ENCODE data around the gene CTNS. TPM values are rescaled to one million over a fixed set of nuclear protein-coding genes. Genes with fewer than 3 reads are reported as not detected.
"Not testable (repeated sequence)": the region's sequence is repeated elsewhere in the genome, so short reads cannot be mapped to it uniquely, and the experiment has no call there.

Gene CTNS
- total and polyA plus RNA-seq, 2 donors: 10.6 to 13.8 TPM

- H3K27ac ChIP-seq (ENCODE audit: low read depth): no peak overlapping the region
- H3K36me3 ChIP-seq (ENCODE audit: insufficient read depth): no peaks in the 10 kb centered on the region
- WGBS: 64% methylated on average over 22 of the region's 22 CpGs
- DNase-seq (ENCODE audit: extremely low spot score): no peak
- no peaks in the 10 kb centered on the region for H3K4me1 ChIP-seq (ENCODE audit: insufficient read depth)
- H3K4me3 ChIP-seq (ENCODE audit: low read depth, low read length): no peak overlapping the region
These were observed 53.6 kb downstream of the CTNS start for GRCh38 chr17:3690094-3690715.

- Histone ChIP-seq H3K4me1 (ENCODE audit: insufficient read depth) (no peaks in the 10 kb centered on the region), H3K27ac (ENCODE audit: low read depth) (no peak overlapping the region), H3K36me3 (ENCODE audit: insufficient read depth) (no peaks in the 10 kb centered on the region), H3K4me3 (ENCODE audit: low read depth, low read length) (no peak overlapping the region)
- 81% methylated on average over 16 of the region's 16 CpGs for WGBS
- no peak for DNase-seq (ENCODE audit: extremely low spot score)
These were observed 55.1 kb downstream of the CTNS start for GRCh38 chr17:3691617-3692067.

GRCh38 chr17:3692346-3692745, 55.8 kb downstream of the CTNS start:
- no peak overlapping the region for H3K27ac ChIP-seq (ENCODE audit: low read depth)
- DNase-seq (ENCODE audit: extremely low spot score): no peak
- no peaks in the 10 kb centered on the region for H3K4me1 ChIP-seq (ENCODE audit: insufficient read depth)
- no peaks in the 10 kb centered on the region for H3K36me3 ChIP-seq (ENCODE audit: insufficient read depth)
- WGBS: 84% methylated on average over 9 of the region's 9 CpGs
- no peak overlapping the region for H3K4me3 ChIP-seq (ENCODE audit: low read depth, low read length)

GRCh38 chr17:3693141-3693540, 56.6 kb downstream of the CTNS start:
- Histone ChIP-seq H3K4me1 (ENCODE audit: insufficient read depth) (no peaks in the 10 kb centered on the region), H3K27ac (ENCODE audit: low read depth) (no peak overlapping the region), H3K36me3 (ENCODE audit: insufficient read depth) (no peaks in the 10 kb centered on the region), H3K4me3 (ENCODE audit: low read depth, low read length) (no peak overlapping the region)
- DNase-seq (ENCODE audit: extremely low spot score): no peak
- WGBS: 64% methylated on average over 4 of the region's 4 CpGs

GRCh38 chr17:3693829-3694231, 57.3 kb downstream of the CTNS start:
- DNase-seq (ENCODE audit: extremely low spot score): no peak
- Histone ChIP-seq H3K36me3 (ENCODE audit: insufficient read depth) (no peaks in the 10 kb centered on the region), H3K27ac (ENCODE audit: low read depth) (no peak overlapping the region), H3K4me3 (ENCODE audit: low read depth, low read length) (no peak overlapping the region), H3K4me1 (ENCODE audit: insufficient read depth) (no peaks in the 10 kb centered on the region)
- WGBS: 72% methylated on average over 9 of the region's 9 CpGs

- H3K27ac ChIP-seq (ENCODE audit: low read depth): no peak overlapping the region
- no peaks in the 10 kb centered on the region for H3K36me3 ChIP-seq (ENCODE audit: insufficient read depth)
- H3K4me1 ChIP-seq (ENCODE audit: insufficient read depth): no peaks in the 10 kb centered on the region
- peak overlapping the region; percentile 41 for H3K4me3 ChIP-seq (ENCODE audit: low read depth, low read length)
- DNase-seq (ENCODE audit: extremely low spot score): no peak
- 13% methylated on average over 17 of the region's 17 CpGs for WGBS
These were observed 58.7 kb downstream of the CTNS start for GRCh38 chr17:3695129-3695722.

- WGBS: under 1% methylated on average over 65 of the region's 65 CpGs
- DNase-seq (ENCODE audit: extremely low spot score): no peak
- Histone ChIP-seq H3K36me3 (ENCODE audit: insufficient read depth) (no peaks in the 10 kb centered on the region), H3K4me3 (ENCODE audit: low read depth, low read length) (peak within 1 kb of the TSS; percentile 41), H3K27ac (ENCODE audit: low read depth) (no peak within 1 kb of the TSS), H3K4me1 (ENCODE audit: insufficient read depth) (no peaks in the 10 kb centered on the region)
These were observed 59.3 kb downstream of the CTNS start, which contains the start of gene P2RX5 for GRCh38 chr17:3695723-3696411. Gene P2RX5, minus strand, starts transcription at chr17:3696155. Its CDS starts 150 bp downstream, at chr17:3696005.

GRCh38 chr17:3697103-3697476, 60.5 kb downstream of the CTNS start:
- WGBS: 49% methylated on average over 12 of the region's 12 CpGs
- H3K4me3 ChIP-seq (ENCODE audit: low read depth, low read length): no peak overlapping the region
- H3K27ac ChIP-seq (ENCODE audit: low read depth): no peak overlapping the region

GRCh38 chr17:3698139-3698538, 61.6 kb downstream of the CTNS start:
- Histone ChIP-seq H3K36me3 (ENCODE audit: insufficient read depth) (no peaks in the 10 kb centered on the region), H3K4me1 (ENCODE audit: insufficient read depth) (no peaks in the 10 kb centered on the region), H3K4me3 (ENCODE audit: low read depth, low read length) (no peak overlapping the region), H3K27ac (ENCODE audit: low read depth) (no peak overlapping the region)
- no peak for DNase-seq (ENCODE audit: extremely low spot score)
- 86% methylated on average over 4 of the region's 4 CpGs for WGBS

More at GRCh38 chr17:3697103-3697476, 60.5 kb downstream of the CTNS start:
- no peaks in the 10 kb centered on the region for H3K36me3 ChIP-seq (ENCODE audit: insufficient read depth)
- no peaks in the 10 kb centered on the region for H3K4me1 ChIP-seq (ENCODE audit: insufficient read depth)
- no peak for DNase-seq (ENCODE audit: extremely low spot score)

- Histone ChIP-seq H3K4me3 (ENCODE audit: low read depth, low read length) (no peak overlapping the region), H3K4me1 (ENCODE audit: insufficient read depth) (no peaks in the 10 kb centered on the region), H3K27ac (ENCODE audit: low read depth) (no peak overlapping the region), H3K36me3 (ENCODE audit: insufficient read depth) (no peaks in the 10 kb centered on the region)
- WGBS: 89% methylated on average over 4 of the region's 4 CpGs
- no peak for DNase-seq (ENCODE audit: extremely low spot score)
These were observed 63.4 kb downstream of the CTNS start for GRCh38 chr17:3699951-3700350.

GRCh38 chr17:3702041-3702539, 65.5 kb downstream of the CTNS start:
- H3K36me3 ChIP-seq (ENCODE audit: insufficient read depth); H3K4me1 ChIP-seq (ENCODE audit: insufficient read depth); H3K27ac ChIP-seq (ENCODE audit: low read depth); DNase-seq (ENCODE audit: extremely low spot score); H3K4me3 ChIP-seq (ENCODE audit: low read depth, low read length): not testable (repeated sequence)
- 87% methylated on average over 7 of the region's 7 CpGs for WGBS

- Histone ChIP-seq H3K36me3 (ENCODE audit: insufficient read depth) (no peaks in the 10 kb centered on the region), H3K4me3 (ENCODE audit: low read depth, low read length) (no peak overlapping the region), H3K27ac (ENCODE audit: low read depth) (no peak overlapping the region), H3K4me1 (ENCODE audit: insufficient read depth) (no peaks in the 10 kb centered on the region)
- 88% methylated on average over 20 of the region's 20 CpGs for WGBS
- no peak for DNase-seq (ENCODE audit: extremely low spot score)
These were observed 68.6 kb downstream of the CTNS start for GRCh38 chr17:3704931-3705717.

- WGBS: 83% methylated on average over 1 of the region's 1 CpG
- H3K27ac ChIP-seq (ENCODE audit: low read depth); H3K4me3 ChIP-seq (ENCODE audit: low read depth, low read length); H3K36me3 ChIP-seq (ENCODE audit: insufficient read depth); DNase-seq (ENCODE audit: extremely low spot score); H3K4me1 ChIP-seq (ENCODE audit: insufficient read depth): not testable (repeated sequence)
These were observed 69.1 kb downstream of the CTNS start for GRCh38 chr17:3705718-3705984.
